HG03025 (cell line): ENCODE results near the gene CDH23.

Source experiments
- ATAC-seq: cut with Tn5 transposase; IDR thresholded peaks from one replicate; pipeline ENCODE4 v1.9.1; 2021; ENCODE audit warnings: mild to moderate bottlenecking, moderate library complexity; ENCODE audit not compliant: unreplicated experiment, low FRiP score

The CDH23 gene

DNA sequence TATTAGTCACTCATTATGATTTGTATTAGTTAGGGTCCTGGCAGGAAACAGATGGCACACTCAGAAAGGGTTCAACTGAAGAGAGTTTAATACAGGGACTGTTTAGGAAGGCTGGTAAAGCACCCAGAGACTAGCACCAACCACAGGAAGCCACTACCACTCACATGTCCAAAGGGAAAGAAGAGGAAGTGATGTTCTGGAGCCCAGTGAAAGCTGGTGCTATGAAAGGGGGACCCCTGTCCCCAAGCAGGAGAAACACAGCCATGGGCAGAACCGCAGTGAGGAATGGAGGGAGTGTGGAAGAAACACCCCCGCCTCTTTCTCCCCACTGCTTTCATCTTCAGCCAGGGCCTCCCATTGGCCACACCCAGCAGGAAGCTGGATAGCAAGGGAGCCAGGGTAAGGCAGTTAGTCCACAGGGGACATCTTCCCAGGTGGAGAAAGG is 379.8 kb downstream of the CDH23 start:
- no peak for ATAC-seq

DNA sequence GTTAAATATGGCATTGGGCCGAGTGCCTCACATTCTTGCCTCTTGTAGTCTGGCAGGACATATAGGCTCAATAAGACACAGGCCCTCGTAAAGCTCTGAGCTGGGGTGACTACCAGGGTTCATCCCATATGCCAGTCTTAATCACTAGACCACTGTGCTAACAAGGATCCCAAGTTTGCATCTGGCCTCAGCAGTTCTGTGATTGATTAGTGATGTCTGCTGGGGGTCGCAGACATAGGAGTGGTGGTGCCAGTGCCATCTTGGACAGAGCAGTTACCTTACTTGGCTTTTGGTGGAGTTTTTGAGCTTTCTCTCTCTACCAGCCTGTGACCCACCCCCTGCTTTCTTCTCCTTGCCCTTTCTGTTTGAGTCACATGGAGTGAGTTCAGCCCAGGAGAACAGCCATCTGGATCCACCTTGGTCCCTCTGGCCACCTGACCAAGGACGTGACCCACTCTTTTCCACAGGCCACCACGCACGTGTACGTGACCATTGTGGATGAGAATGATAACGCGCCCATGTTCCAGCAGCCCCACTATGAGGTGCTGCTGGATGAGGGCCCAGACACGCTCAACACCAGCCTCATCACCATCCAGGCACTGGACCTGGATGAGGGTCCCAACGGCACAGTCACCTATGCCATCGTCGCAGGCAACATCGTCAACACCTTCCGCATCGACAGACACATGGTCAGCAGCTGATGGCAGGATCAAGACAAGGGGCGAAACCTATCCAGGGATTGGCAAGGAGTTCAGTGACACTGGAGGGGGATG is 380.7 kb downstream of the CDH23 start:
- ATAC-seq = no peak

GRCh38 chr10:71778071-71778825 is 381.5 kb downstream of the CDH23 start:
- no peak for ATAC-seq

- ATAC-seq = no peak
Measured at GRCh38 chr10:71779641-71780040, 382.9 kb downstream of the CDH23 start.

GRCh38 chr10:71780156-71780555 is 383.4 kb downstream of the CDH23 start:
- ATAC-seq = no peak

DNA sequence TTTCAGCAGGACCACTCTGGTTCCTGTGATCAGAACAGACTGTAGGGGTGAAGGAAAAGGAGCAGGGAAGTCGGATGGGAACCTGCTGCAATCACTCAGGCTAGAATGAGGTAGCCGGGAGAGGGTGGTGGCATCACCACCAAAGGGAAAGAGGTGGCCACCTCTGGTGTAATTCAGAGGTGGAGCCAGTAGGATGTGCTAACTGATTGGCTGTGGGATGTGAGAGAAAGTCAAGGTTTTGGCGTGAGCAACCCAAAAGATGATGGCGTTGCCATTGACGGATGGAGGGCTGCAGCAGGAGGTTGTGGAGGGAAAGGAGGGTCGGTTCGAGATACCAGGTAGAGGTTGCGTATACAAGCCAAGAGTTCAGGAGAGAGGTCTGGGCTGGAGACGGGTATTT is 384.0 kb downstream of the CDH23 start:
- ATAC-seq = no peak

DNA sequence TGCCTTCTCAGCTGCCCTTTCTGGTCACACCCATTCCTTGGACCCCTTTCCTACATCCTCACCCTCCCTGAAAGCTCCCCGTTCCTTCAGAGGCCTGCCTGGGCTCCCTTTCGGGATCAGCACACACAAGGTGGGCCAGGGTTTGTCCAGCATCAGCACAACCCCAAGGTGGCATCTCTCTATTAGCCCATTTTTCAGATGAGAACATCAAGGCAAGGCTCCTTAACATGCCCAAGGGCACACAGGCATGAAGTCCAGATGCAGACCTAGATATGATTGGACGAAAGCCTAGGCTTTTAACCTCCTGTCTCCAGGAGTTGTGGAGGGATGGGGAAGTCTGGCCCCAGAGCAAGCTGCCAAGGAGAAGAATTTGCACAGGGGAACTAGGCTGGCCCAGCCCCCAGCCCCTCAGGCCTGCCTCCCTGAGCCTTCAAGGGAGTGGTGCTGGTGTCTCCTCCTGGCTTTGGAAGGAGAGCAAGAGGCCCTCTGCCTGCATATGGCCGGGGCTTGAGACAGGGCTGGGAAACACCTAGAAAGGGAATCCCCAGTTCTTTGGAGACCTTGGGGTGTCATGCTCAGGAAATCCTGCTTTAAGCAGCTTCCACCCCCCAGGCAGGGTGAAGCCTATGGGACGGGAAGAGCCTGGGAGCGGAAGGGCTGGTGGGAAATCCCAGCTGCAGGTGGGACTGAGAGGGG is 385.6 kb downstream of the CDH23 start:
- no peak for ATAC-seq

GRCh38 chr10:71782917-71783490 is 386.3 kb downstream of the CDH23 start:
- no peak for ATAC-seq

- ATAC-seq = no peak
Measured at GRCh38 chr10:71783917-71784678, 387.4 kb downstream of the CDH23 start.

- ATAC-seq = no peak
Measured at GRCh38 chr10:71784679-71785272, 388.1 kb downstream of the CDH23 start.

GRCh38 chr10:71788954-71789353 is 392.2 kb downstream of the CDH23 start:
- no peak for ATAC-seq

GRCh38 chr10:71789871-71790270 is 393.2 kb downstream of the CDH23 start:
- ATAC-seq = no peak

DNA sequence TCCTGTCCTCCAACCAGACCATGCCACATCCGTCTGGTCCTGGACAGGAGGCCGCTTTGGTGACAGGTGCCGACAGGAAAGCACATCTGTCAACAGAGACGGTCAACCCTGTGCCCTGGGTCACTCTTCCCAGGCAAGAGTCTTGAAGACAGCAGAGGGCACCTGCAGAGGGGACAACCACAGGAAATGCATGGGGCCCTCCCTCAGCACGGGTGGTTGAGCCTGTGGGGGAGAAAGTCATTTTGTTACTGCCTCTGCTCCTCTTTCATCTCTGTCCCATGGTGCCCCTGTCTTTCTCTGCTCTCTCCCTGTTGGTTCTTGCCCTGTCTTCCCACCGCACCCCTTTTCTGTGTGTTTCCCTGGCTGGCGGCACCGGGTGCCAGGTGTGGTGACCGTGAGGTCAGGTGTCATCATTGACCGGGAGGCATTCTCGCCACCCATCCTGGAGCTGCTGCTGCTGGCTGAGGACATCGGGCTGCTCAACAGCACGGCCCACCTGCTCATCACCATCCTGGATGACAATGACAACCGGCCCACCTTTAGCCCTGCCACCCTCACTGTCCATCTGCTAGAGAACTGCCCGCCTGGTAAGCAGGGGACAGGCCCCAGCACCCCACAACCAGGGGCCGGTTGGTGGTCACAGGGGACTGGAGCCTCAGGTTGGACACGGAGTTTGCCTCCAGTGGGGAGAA is 394.2 kb downstream of the CDH23 start:
- no peak for ATAC-seq

DNA sequence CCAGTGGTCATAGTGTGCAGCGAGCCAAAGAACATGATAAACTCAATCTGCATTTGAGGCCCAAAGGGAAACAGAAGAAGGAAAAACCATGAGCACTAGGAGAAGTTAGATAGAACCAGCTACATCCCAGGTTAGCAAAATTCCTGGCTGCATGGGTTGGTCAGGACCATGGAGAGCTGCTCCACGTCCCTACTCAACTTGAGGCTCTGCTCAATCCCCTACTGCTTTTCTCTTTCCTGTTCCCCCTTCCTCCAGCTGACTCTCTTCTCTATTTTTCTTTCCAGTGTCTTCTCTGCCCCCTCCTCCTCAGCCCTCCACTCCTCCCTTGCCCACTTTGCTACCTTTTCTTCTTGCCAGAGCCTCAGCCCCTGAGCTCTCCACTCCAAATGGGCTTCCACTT is 398.5 kb downstream of the CDH23 start:
- ATAC-seq = no peak

- ATAC-seq = no peak
Measured at GRCh38 chr10:71796749-71797405, 400.2 kb downstream of the CDH23 start.

- ATAC-seq = no peak
Measured at GRCh38 chr10:71797533-71798307, 401.0 kb downstream of the CDH23 start.

GRCh38 chr10:71798308-71798624 is 401.5 kb downstream of the CDH23 start:
- no peak for ATAC-seq

DNA sequence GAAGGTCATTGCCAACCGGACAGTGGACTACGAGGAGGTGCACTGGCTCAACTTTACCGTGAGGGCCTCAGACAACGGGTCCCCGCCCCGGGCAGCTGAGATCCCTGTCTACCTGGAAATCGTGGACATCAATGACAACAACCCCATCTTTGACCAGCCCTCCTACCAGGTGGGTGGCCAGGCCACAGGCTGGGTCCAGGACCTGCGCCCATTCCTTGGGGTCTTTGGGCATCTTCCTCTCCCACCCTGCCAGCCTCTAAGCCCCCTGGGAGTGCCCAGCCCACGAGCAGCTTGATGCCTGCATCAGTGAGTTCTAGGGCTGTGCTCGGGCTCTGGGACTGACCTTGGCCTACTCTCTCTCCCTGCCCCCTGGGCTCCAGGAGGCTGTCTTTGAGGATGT is 402.4 kb downstream of the CDH23 start:
- ATAC-seq = no peak
